ENCODE measurements around the gene TTLL4.

TTLL4 gene

DNA sequence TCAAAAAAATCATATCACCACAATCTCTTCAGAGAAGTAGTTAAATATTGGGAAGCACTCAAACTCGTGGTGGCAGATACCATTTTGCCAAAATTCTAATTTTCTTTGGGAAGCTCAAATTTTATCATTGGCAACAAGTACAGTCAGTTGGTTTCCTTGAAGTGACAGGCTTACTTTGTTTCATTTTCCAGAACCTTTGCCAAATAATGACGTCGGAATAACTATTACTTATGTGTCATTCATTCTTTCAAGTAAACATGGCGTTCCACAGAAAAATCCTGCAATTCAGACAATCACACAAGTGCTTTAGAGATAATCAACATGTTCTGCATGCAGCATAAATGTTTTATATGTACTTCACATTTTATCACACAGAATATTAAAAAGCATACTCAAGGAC, 5.4 kb downstream of the TTLL4 start:
- Histone ChIP-seq H3K9me3 (ENCODE audit: control insufficient read depth, insufficient read depth, low read length) (no peaks in the 10 kb centered on the region), H3K4me3 (ENCODE audit: low read length) (no peak overlapping the region), H3K36me3 (ENCODE audit: control insufficient read depth, insufficient read depth, low read length) (no peaks in the 10 kb centered on the region), H3K4me1 (ENCODE audit: control insufficient read depth, insufficient read depth, low read length) (peaks cover 4% of the 10 kb centered on the region; the same call in 1 of the 2 replicates), H3K27me3 (ENCODE audit: control insufficient read depth, insufficient read depth, low read length) (no peaks in the 10 kb centered on the region), H3K27ac (ENCODE audit: low read length) (no peak overlapping the region)
- no peak for DNase-seq (ENCODE audit: low read depth, low spot score)
- WGBS (ENCODE audit: insufficient coverage, insufficient read length): no CpG with 5 or more reads among the region's 4 CpGs

GRCh38 chr2:218717262-218717661, 6.6 kb downstream of the TTLL4 start:
- Histone ChIP-seq H3K27ac (ENCODE audit: low read length) (no peak overlapping the region), H3K9me3 (ENCODE audit: control insufficient read depth, insufficient read depth, low read length) (no peaks in the 10 kb centered on the region), H3K4me3 (ENCODE audit: low read length) (no peak overlapping the region), H3K27me3 (ENCODE audit: control insufficient read depth, insufficient read depth, low read length) (no peaks in the 10 kb centered on the region), H3K4me1 (ENCODE audit: control insufficient read depth, insufficient read depth, low read length) (peaks cover 7% of the 10 kb centered on the region; the same call in 1 of the 2 replicates), H3K36me3 (ENCODE audit: control insufficient read depth, insufficient read depth, low read length) (0 out of 2 replicates have a peak, but pooled peaks cover 2% of the 10 kb centered on the region)
- no CpG with 5 or more reads among the region's 3 CpGs for WGBS (ENCODE audit: insufficient coverage, insufficient read length)
- DNase-seq (ENCODE audit: low read depth, low spot score): no peak

DNA sequence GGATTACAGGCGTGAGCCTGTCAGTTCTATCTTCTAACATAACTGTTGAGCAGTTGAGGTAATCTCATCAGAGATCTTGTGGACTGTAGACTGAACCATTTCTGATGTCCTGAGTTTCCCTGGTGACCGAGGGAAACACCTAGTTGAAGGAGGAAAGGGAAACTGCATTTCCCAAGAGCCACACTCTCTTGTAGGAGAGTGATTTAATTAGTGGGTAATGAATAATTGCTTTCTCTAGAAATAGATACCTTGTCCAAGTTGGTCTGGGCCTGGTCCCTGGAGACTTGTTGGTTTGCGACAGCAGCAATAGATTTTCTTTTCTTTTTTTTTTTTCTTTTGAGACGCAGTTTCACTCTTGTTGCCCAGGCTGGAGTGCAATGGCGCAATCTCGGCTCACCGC, 7.4 kb downstream of the TTLL4 start:
- peaks cover 7% of the 10 kb centered on the region; the same call in 1 of the 2 replicates for H3K4me1 ChIP-seq (ENCODE audit: control insufficient read depth, insufficient read depth, low read length)
- no peak overlapping the region for H3K27ac ChIP-seq (ENCODE audit: low read length)
- no peaks in the 10 kb centered on the region for H3K9me3 ChIP-seq (ENCODE audit: control insufficient read depth, insufficient read depth, low read length)
- H3K27me3 ChIP-seq (ENCODE audit: control insufficient read depth, insufficient read depth, low read length): no peaks in the 10 kb centered on the region
- WGBS (ENCODE audit: insufficient coverage, insufficient read length): no CpG with 5 or more reads among the region's 7 CpGs
- DNase-seq (ENCODE audit: low read depth, low spot score): no peak
- no peak overlapping the region for H3K4me3 ChIP-seq (ENCODE audit: low read length)
- 0 out of 2 replicates have a peak, but pooled peaks cover 2% of the 10 kb centered on the region for H3K36me3 ChIP-seq (ENCODE audit: control insufficient read depth, insufficient read depth, low read length)

DNA sequence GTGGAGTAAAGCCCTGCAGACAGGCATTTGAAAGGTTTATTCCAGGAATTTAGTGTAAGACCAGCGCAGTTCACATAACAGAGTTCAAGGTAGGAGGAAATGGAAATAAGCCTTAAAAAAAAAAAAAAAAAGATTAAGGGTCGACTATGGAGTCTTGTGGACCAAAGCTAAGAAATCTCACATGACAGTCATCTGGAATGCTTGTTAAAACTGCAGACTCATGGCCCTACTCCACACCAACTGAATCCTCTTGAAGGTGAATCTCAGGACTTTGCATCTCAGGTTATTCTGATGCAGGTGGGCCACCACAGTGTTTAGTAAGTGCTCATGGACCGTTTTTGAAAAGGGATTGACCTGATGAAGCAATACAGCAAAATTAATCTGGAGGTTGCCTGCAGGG, 8.8 kb downstream of the TTLL4 start:
- no peak for DNase-seq (ENCODE audit: low read depth, low spot score)
- no CpG with 5 or more reads among the region's 3 CpGs for WGBS (ENCODE audit: insufficient coverage, insufficient read length)
- H3K36me3 ChIP-seq (ENCODE audit: control insufficient read depth, insufficient read depth, low read length): 0 out of 2 replicates have a peak, but pooled peaks cover 2% of the 10 kb centered on the region
- H3K4me1 ChIP-seq (ENCODE audit: control insufficient read depth, insufficient read depth, low read length): peaks cover 5% of the 10 kb centered on the region; the same call in 1 of the 2 replicates
- no peak overlapping the region for H3K4me3 ChIP-seq (ENCODE audit: low read length)
- H3K27me3 ChIP-seq (ENCODE audit: control insufficient read depth, insufficient read depth, low read length): no peaks in the 10 kb centered on the region
- H3K9me3 ChIP-seq (ENCODE audit: control insufficient read depth, insufficient read depth, low read length): no peaks in the 10 kb centered on the region
- H3K27ac ChIP-seq (ENCODE audit: low read length): no peak overlapping the region

GRCh38 chr2:218720048-218721041, 9.7 kb downstream of the TTLL4 start:
- Histone ChIP-seq H3K4me1 (ENCODE audit: control insufficient read depth, insufficient read depth, low read length) (peaks cover 5% of the 10 kb centered on the region; the same call in 1 of the 2 replicates), H3K9me3 (ENCODE audit: control insufficient read depth, insufficient read depth, low read length) (no peaks in the 10 kb centered on the region), H3K27me3 (ENCODE audit: control insufficient read depth, insufficient read depth, low read length) (no peaks in the 10 kb centered on the region), H3K36me3 (ENCODE audit: control insufficient read depth, insufficient read depth, low read length) (0 out of 2 replicates have a peak, but pooled peaks cover 2% of the 10 kb centered on the region), H3K4me3 (ENCODE audit: low read length) (no peak overlapping the region), H3K27ac (ENCODE audit: low read length) (no peak overlapping the region)
- DNase-seq (ENCODE audit: low read depth, low spot score): no peak
- no CpG with 5 or more reads among the region's 19 CpGs for WGBS (ENCODE audit: insufficient coverage, insufficient read length)

- no peaks in the 10 kb centered on the region for H3K9me3 ChIP-seq (ENCODE audit: control insufficient read depth, insufficient read depth, low read length)
- 0 out of 2 replicates have a peak, but pooled peaks cover 2% of the 10 kb centered on the region for H3K36me3 ChIP-seq (ENCODE audit: control insufficient read depth, insufficient read depth, low read length)
- H3K27me3 ChIP-seq (ENCODE audit: control insufficient read depth, insufficient read depth, low read length): no peaks in the 10 kb centered on the region
- H3K27ac ChIP-seq (ENCODE audit: low read length): no peak overlapping the region
- no peak for DNase-seq (ENCODE audit: low read depth, low spot score)
- H3K4me1 ChIP-seq (ENCODE audit: control insufficient read depth, insufficient read depth, low read length): peaks cover 5% of the 10 kb centered on the region; the same call in 1 of the 2 replicates
- H3K4me3 ChIP-seq (ENCODE audit: low read length): no peak overlapping the region
These were observed 10.9 kb downstream of the TTLL4 start for GRCh38 chr2:218721488-218721887.

DNA sequence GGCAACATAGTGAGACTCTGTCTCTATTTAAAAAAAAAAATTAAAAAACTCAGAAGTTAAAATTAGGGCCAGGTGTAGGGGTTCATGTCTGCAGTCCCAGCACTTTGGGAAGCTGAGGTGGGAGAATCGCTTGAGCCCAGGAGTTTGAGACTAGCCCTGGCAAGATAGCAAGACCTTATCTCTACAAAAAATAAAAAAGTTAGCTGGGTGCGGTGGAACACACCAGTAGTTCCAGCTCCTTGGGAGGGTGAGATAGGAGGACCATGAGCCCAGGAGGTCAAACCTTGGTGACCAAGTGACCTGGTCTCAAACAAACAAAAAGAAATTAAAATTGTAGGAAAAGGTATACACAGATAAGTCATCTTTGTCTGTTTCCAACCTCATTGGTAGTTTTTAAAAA, 11.3 kb downstream of the TTLL4 start:
- DNase-seq (ENCODE audit: low read depth, low spot score): no peak
- no peaks in the 10 kb centered on the region for H3K9me3 ChIP-seq (ENCODE audit: control insufficient read depth, insufficient read depth, low read length)
- 0 out of 2 replicates have a peak, but pooled peaks cover 2% of the 10 kb centered on the region for H3K36me3 ChIP-seq (ENCODE audit: control insufficient read depth, insufficient read depth, low read length)
- H3K27me3 ChIP-seq (ENCODE audit: control insufficient read depth, insufficient read depth, low read length): no peaks in the 10 kb centered on the region
- H3K27ac ChIP-seq (ENCODE audit: low read length): no peak overlapping the region
- H3K4me3 ChIP-seq (ENCODE audit: low read length): no peak overlapping the region
- no CpG with 5 or more reads among the region's 2 CpGs for WGBS (ENCODE audit: insufficient coverage, insufficient read length)
- H3K4me1 ChIP-seq (ENCODE audit: control insufficient read depth, insufficient read depth, low read length): peaks cover 5% of the 10 kb centered on the region; the same call in 1 of the 2 replicates

DNA sequence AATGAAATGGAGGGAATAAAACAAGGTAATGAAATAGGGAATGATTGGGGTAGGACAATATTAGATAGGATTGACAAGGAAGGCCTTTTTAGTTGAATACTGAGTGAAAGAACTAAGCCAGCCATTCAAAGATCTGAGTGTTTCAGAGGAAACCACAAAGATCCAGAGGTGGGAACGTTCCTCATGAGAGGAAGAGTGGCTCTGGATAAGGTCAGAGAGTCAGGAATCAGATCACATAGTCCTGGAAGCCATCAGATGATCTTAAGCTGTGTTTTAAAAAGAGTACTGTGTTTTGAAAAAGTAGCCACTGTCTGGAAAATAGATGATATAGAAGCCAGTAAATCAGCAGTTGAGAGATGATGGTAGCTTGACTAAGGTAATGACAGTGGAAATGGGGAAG, 11.8 kb downstream of the TTLL4 start:
- H3K27ac ChIP-seq (ENCODE audit: low read length): no peak overlapping the region
- no CpG with 5 or more reads among the region's 1 CpG for WGBS (ENCODE audit: insufficient coverage, insufficient read length)
- H3K27me3 ChIP-seq (ENCODE audit: control insufficient read depth, insufficient read depth, low read length): no peaks in the 10 kb centered on the region
- no peak for DNase-seq (ENCODE audit: low read depth, low spot score)
- no peaks in the 10 kb centered on the region for H3K9me3 ChIP-seq (ENCODE audit: control insufficient read depth, insufficient read depth, low read length)
- peaks cover 5% of the 10 kb centered on the region; the same call in 1 of the 2 replicates for H3K4me1 ChIP-seq (ENCODE audit: control insufficient read depth, insufficient read depth, low read length)
- 0 out of 2 replicates have a peak, but pooled peaks cover 2% of the 10 kb centered on the region for H3K36me3 ChIP-seq (ENCODE audit: control insufficient read depth, insufficient read depth, low read length)
- no peak overlapping the region for H3K4me3 ChIP-seq (ENCODE audit: low read length)

- WGBS (ENCODE audit: insufficient coverage, insufficient read length): no CpG with 5 or more reads among the region's 1 CpG
- H3K9me3 ChIP-seq (ENCODE audit: control insufficient read depth, insufficient read depth, low read length): no peaks in the 10 kb centered on the region
- H3K4me3 ChIP-seq (ENCODE audit: low read length): no peak overlapping the region
- H3K27ac ChIP-seq (ENCODE audit: low read length): no peak overlapping the region
- H3K4me1 ChIP-seq (ENCODE audit: control insufficient read depth, insufficient read depth, low read length): peaks cover 5% of the 10 kb centered on the region; the same call in 1 of the 2 replicates
- DNase-seq (ENCODE audit: low read depth, low spot score): no peak
- no peaks in the 10 kb centered on the region for H3K27me3 ChIP-seq (ENCODE audit: control insufficient read depth, insufficient read depth, low read length)
- H3K36me3 ChIP-seq (ENCODE audit: control insufficient read depth, insufficient read depth, low read length): 0 out of 2 replicates have a peak, but pooled peaks cover 2% of the 10 kb centered on the region
These were observed 12.5 kb downstream of the TTLL4 start for GRCh38 chr2:218722876-218723785.

Measured in iPS DF 6.9 (cell line).